Lung (tissue), 12 donors: ENCODE measurements around the gene ARL6IP5. TPM values are rescaled to one million over a fixed set of nuclear protein-coding genes. Genes with fewer than 3 reads are reported as not detected.

ENCODE experiments used
- ATAC-seq: fragments of 200-7000 bp; cut with Tn5 transposase; one replicate; pipeline ENCODE4 v1.9.1; 2020; ENCODE audit warnings: moderate number of reproducible peaks; ENCODE audit not compliant: insufficient read depth, low FRiP score
- DNase-seq, 3 donors: peaks; one replicate each; pipeline ENCODE4 v3.0.0-alpha.2; 2013 to 2017
- H3K27ac ChIP-seq, 2 donors: one replicate each; pipeline ENCODE4 v1.5.1; 2013; ENCODE audit warnings: mild to moderate bottlenecking in 2 of 2, moderate library complexity in 2 of 2, control low read depth in 1 of 2, inconsistent platforms in 1 of 2, low read depth in 1 of 2, low read length in 1 of 2
- H3K27me3 ChIP-seq, 3 donors: one replicate each; pipeline ENCODE4 v1.5.1; 2013; ENCODE audit warnings: low read length in 2 of 3; ENCODE audit not compliant: control insufficient read depth in 3 of 3, insufficient read depth in 3 of 3
- H3K36me3 ChIP-seq, 4 donors: one replicate each; pipeline ENCODE4 v1.5.1; 2013; ENCODE audit warnings: low read length in 4 of 4, mild to moderate bottlenecking in 1 of 4, moderate library complexity in 1 of 4; ENCODE audit not compliant: control insufficient read depth in 4 of 4, insufficient read depth in 4 of 4
- H3K4me1 ChIP-seq, 5 donors: one replicate each; pipeline ENCODE4 v1.5.1; 2013; ENCODE audit warnings: low read length in 5 of 5, mild to moderate bottlenecking in 2 of 5, moderate library complexity in 1 of 5; ENCODE audit not compliant: control insufficient read depth in 5 of 5, insufficient read depth in 5 of 5
- H3K4me3 ChIP-seq: one replicate; pipeline ENCODE4 v1.5.1; 2013; ENCODE audit warnings: mild to moderate bottlenecking, control low read depth, moderate library complexity
- H3K9ac ChIP-seq, 2 donors: one replicate each; pipeline ENCODE4 v1.5.1; 2013; ENCODE audit warnings: low read length in 2 of 2, control low read depth in 1 of 2; ENCODE audit not compliant: insufficient read depth in 1 of 2
- H3K9me3 ChIP-seq, 4 donors: one replicate each; pipeline ENCODE4 v1.5.1; 2013; ENCODE audit warnings: low read length in 3 of 4, mild to moderate bottlenecking in 1 of 4, moderate library complexity in 1 of 4; ENCODE audit not compliant: control insufficient read depth in 4 of 4, insufficient read depth in 3 of 4
- WGBS, 2 donors: extraction: QIAGEN DNeasy Blood & Tissue Kit; methylation state at CpG; one replicate each; pipeline ENCODE4 v1.1.7; 2013; 5-methylcytosine and 5-hydroxymethylcytosine counted together
- polyA plus RNA-seq, 2 donors: library from polyadenylated mRNA; stranded (reverse); fragments of 200-250 nt; gene quantifications; one replicate each; pipeline ENCODE4 v1.2.1, GENCODE V29; 2013
- total RNA-seq, 2 donors: library from RNA; depleted of rRNA in 1 of 2; stranded (reverse); fragments of >200 nt in 1 of 2; gene quantifications; one replicate each; pipeline ENCODE4 v1.2.1, GENCODE V29; 2014 to 2021
- TF ChIP-seq, protein P1 (sequence below): IDR thresholded peaks from 2 replicates; pipeline ENCODE4 v1.5.1; 2012; ENCODE audit warnings: mild to moderate bottlenecking; ENCODE audit errors: control extremely low read depth, extremely low read depth
- donor health status: control.
- donor health status: control.
- donor health status: Bipolar disorder and iron deficiency.
- donor health status: healthy.
- donor health status: DM: yes; HTN: yes; CAD: no.

The ARL6IP5 gene
- total and polyA plus RNA-seq, 4 donors, result 105 to 132 (median 121) TPM

DNA sequence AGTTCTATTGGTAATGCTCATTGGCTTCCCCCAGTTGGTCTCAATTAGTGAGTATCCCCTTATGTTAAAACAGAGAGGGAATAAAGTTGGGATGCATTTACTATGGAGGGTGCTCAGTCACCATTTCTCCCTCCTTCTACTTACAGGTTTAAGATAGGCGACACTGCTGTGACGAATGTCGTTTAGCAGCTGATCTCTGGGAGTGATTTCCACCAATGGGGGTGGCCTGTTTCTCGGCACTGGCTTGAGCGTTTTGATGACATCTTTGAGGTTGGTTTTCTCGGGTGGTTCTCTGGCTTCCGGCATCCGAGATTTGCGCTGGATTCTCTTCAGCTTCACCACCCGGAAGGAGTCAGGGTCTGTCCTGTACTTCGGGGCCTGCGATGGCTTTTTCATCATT lies 33.8 kb downstream of the ARL6IP5 start:
- Histone ChIP-seq H3K9me3 (no peaks in the 10 kb centered on the region), H3K9ac (no peak overlapping the region), H3K27me3 (no peaks in the 10 kb centered on the region), H3K36me3 (no peaks in the 10 kb centered on the region), H3K4me3 (no peak overlapping the region), H3K4me1 (peaks cover 0 to 14% (median 5%) of the 10 kb centered on the region in 5 donors), H3K27ac (no peak overlapping the region)
- TF ChIP-seq, protein P1, sequence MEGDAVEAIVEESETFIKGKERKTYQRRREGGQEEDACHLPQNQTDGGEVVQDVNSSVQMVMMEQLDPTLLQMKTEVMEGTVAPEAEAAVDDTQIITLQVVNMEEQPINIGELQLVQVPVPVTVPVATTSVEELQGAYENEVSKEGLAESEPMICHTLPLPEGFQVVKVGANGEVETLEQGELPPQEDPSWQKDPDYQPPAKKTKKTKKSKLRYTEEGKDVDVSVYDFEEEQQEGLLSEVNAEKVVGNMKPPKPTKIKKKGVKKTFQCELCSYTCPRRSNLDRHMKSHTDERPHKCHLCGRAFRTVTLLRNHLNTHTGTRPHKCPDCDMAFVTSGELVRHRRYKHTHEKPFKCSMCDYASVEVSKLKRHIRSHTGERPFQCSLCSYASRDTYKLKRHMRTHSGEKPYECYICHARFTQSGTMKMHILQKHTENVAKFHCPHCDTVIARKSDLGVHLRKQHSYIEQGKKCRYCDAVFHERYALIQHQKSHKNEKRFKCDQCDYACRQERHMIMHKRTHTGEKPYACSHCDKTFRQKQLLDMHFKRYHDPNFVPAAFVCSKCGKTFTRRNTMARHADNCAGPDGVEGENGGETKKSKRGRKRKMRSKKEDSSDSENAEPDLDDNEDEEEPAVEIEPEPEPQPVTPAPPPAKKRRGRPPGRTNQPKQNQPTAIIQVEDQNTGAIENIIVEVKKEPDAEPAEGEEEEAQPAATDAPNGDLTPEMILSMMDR, result no peak
- ATAC-seq, result no peak
- no peak for DNase-seq
- 96 to 97% methylated on average over 12 of the region's 12 CpGs for WGBS, 2 donors

DNA sequence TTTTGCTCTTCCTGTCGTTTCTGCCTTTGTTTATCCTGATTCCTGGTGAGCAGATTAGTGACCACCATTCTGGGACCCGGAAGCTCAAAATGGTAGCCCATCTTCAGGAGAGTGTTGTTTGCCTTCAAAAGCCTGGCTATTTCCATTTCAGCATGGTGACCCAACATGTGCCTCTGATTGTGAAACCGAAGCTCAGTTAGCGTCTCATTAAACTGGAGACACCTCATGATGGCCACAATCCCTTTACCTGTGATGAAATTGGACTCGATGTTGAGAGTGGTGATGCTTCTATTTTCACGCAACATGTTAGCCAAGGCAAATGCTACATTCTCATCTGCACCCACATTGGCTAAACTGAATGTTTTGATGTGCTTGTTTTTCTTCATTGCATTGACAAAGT lies 34.4 kb downstream of the ARL6IP5 start:
- DNase-seq (no peak), ATAC-seq (no peak)
- Histone ChIP-seq H3K4me3 (no peak overlapping the region), H3K27ac (no peak overlapping the region), H3K9me3 (no peaks in the 10 kb centered on the region), H3K36me3 (no peaks in the 10 kb centered on the region), H3K27me3 (no peaks in the 10 kb centered on the region), H3K9ac (no peak overlapping the region), H3K4me1 (peaks cover 0 to 9% (median 5%) of the 10 kb centered on the region in 5 donors)
- WGBS, 2 donors, result 69 to 89% methylated on average over 6 of the region's 6 CpGs
- TF ChIP-seq, protein P1, result no peak

DNA sequence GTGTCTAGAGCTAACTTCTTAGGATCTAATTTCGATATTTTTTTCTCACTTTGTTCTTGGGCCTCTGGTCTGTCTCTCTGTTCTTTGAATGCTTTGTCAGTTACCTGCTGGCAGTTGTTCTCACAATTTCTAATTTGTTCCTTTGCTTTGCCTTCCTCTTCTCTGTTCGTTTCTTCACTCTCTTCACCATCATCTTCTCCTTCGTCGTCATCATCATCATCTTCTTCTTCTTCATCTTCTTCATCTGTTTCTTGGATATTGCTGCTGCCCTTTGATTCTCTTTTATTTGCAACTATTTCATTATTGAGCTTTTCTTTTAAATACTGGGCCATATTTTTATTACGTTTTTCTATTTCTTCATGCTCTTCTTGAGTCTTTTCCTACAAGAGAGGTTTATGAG lies 34.9 kb downstream of the ARL6IP5 start:
- H3K4me3 ChIP-seq, result no peak overlapping the region
- peaks cover 0 to 8% (median 5%) of the 10 kb centered on the region in 5 donors for H3K4me1 ChIP-seq
- no peak overlapping the region for H3K27ac ChIP-seq
- H3K9me3 ChIP-seq, result no peaks in the 10 kb centered on the region
- H3K27me3 ChIP-seq, result no peaks in the 10 kb centered on the region
- TF ChIP-seq, protein P1, result no peak
- ATAC-seq (no peak), DNase-seq (no peak)
- 96 to 97% methylated on average over 5 of the region's 5 CpGs for WGBS, 2 donors
- no peaks in the 10 kb centered on the region for H3K36me3 ChIP-seq
- no peak overlapping the region for H3K9ac ChIP-seq

DNA sequence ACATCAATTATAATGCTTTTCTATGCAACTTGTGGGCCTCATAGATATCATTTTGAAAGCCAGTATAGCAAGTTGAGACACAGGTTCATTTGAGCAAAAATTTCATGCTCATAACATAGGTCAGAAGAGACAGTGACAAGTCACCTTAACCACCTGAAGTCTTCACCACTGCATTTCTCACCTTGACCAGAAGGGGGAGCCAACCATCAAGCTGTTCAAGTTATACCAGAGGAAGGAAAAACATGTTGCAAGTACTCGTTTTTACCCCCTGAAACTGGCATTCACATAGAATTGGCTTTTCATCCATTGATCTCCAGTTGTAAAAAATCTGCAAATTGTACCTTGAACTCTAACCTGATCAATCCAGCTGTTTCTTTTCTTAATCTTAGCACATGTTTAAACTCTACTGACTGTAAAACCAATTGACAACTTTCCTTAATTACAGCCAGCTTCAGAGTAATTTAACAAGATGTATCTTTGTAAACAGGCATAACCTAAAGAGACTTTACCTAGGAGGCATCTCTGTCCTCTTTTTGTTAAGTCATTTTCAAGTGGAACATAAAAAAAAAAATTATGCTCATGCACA lies 36.2 kb downstream of the ARL6IP5 start:
- no peaks in the 10 kb centered on the region for H3K27me3 ChIP-seq
- H3K4me3 ChIP-seq, result no peak overlapping the region
- TF ChIP-seq, protein P1, result peak; percentile 71
- peak overlapping the region in 1 of 2 donors; percentile 70 for H3K27ac ChIP-seq
- no peaks in the 10 kb centered on the region for H3K36me3 ChIP-seq
- H3K4me1 ChIP-seq, result peaks cover 0 to 8% (median 5%) of the 10 kb centered on the region in 5 donors
- WGBS, 2 donors, result 2 to 3% methylated on average over 1 of the region's 1 CpG
- peak; percentile 72 for ATAC-seq
- DNase-seq, result peak; percentile 68 to 84 (median 77)
- H3K9me3 ChIP-seq, result no peaks in the 10 kb centered on the region
- H3K9ac ChIP-seq, result no peak overlapping the region
